ENCODE measurements around the gene PLCL2.

GRCh38 chr3:17077606-17078005 lies 192.9 kb downstream of the PLCL2 start:
- TF ChIP-seq EZH2 (IDR thresholded peaks at IDR 0.05; ENCODE audit: borderline replicate concordance, low read length): no peak
- TF ChIP-seq, protein P1, sequence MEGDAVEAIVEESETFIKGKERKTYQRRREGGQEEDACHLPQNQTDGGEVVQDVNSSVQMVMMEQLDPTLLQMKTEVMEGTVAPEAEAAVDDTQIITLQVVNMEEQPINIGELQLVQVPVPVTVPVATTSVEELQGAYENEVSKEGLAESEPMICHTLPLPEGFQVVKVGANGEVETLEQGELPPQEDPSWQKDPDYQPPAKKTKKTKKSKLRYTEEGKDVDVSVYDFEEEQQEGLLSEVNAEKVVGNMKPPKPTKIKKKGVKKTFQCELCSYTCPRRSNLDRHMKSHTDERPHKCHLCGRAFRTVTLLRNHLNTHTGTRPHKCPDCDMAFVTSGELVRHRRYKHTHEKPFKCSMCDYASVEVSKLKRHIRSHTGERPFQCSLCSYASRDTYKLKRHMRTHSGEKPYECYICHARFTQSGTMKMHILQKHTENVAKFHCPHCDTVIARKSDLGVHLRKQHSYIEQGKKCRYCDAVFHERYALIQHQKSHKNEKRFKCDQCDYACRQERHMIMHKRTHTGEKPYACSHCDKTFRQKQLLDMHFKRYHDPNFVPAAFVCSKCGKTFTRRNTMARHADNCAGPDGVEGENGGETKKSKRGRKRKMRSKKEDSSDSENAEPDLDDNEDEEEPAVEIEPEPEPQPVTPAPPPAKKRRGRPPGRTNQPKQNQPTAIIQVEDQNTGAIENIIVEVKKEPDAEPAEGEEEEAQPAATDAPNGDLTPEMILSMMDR (conservative IDR thresholded peaks at IDR 0.05 in 1 of 2, IDR thresholded peaks at IDR 0.05 in 1 of 2; ENCODE audit: extremely low read depth in 1 of 2, insufficient read depth in 1 of 2, low read depth in 1 of 2, low read length in 2 of 2): no peak

Measured in mammary epithelial cell (primary cell).